Activated CD4-positive, alpha-beta T cell treated with anti-CD3 and anti-CD28 coated beads, Interleukin-2, amount 10 ng/mL, durations not matched to agents 7 days and 5 days (primary cell): ENCODE measurements around the gene MAPKAPK5. TPM values are rescaled to one million over a fixed set of nuclear protein-coding genes. Genes with fewer than 3 reads are reported as not detected.

Experiments used
- CTCF ChIA-PET: fragments of 350-600 bp; sonication (Branson Sonifier 250); formaldehyde crosslinking; loops from one replicate; lab custom pipeline; 2021; ENCODE audit warnings: antibody characterized with exemption; lab: Charles Lee
- POLR2A ChIA-PET: fragments of 350-600 bp; sonication (Branson Sonifier 250); formaldehyde crosslinking; loops from one replicate; lab custom pipeline; 2021; ENCODE audit warnings: antibody characterized with exemption; lab: Charles Lee
- DNase-seq: peaks from one replicate; pipeline ENCODE4 v3.0.0-alpha.2; 2020
- H3K27ac Mint-ChIP-seq: one replicate; pipeline ENCODE4 v1.8.0; 2021; ENCODE audit warnings: mild to moderate bottlenecking, moderate library complexity, mixed read lengths
- H3K27me3 Mint-ChIP-seq: one replicate; pipeline ENCODE4 v1.8.0; 2021; ENCODE audit warnings: mixed read lengths
- H3K36me3 Mint-ChIP-seq: one replicate; pipeline ENCODE4 v1.8.0; 2021; ENCODE audit warnings: low read depth, mixed read lengths
- H3K4me1 Mint-ChIP-seq: one replicate; pipeline ENCODE4 v1.8.0; 2021; ENCODE audit warnings: mixed read lengths
- H3K4me3 Mint-ChIP-seq: one replicate; pipeline ENCODE4 v1.8.0; 2021; ENCODE audit warnings: mild to moderate bottlenecking, moderate library complexity, mixed read lengths
- H3K9me3 Mint-ChIP-seq: one replicate; pipeline ENCODE4 v1.8.0; 2021; ENCODE audit warnings: mixed read lengths
- total RNA-seq, 2 experiments: library from RNA; stranded (reverse); gene quantifications; one replicate each; pipeline ENCODE4 v1.2.3, GENCODE V29; 2021

Gene MAPKAPK5
- total RNA-seq, 2 experiments from 2014 or later, result 43.7 to 47.6 TPM

DNA sequence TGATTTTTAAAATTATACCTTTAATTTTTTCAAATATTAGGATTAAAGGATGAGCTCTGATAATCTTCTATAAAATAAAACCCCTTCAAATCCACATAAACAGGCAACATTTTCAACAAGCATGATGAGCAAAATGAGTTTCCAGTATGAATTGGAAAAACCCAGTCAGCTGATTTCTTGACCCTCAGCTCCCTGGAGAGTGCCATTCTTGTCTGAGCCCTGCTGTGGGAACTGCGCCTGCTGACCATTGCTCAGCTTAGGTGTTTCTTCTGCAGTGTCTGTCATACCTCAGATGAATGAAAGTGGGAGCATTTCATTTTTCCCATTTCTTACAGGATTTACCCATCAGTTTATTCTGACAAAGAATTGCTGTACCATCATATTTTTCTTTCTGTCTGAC lies 27.6 kb downstream of the MAPKAPK5 start:
- no peaks in the 10 kb centered on the region for H3K4me1 Mint-ChIP-seq
- DNase-seq, result no peak
- peaks cover 48% of the 10 kb centered on the region for H3K36me3 Mint-ChIP-seq
- H3K27me3 Mint-ChIP-seq, result no peaks in the 10 kb centered on the region
- H3K27ac Mint-ChIP-seq, result no peak overlapping the region
- no peak overlapping the region for H3K4me3 Mint-ChIP-seq
- POLR2A ChIA-PET, result no interaction called here
- H3K9me3 Mint-ChIP-seq, result no peaks in the 10 kb centered on the region
- CTCF ChIA-PET, result interaction anchor here (0.6 to 1.4 kb wide), 3 partner anchors 23 to 200 kb away, joined by 3 to 4 read pairs (median 3); partner anchors contain the start of gene MAPKAPK5

DNA sequence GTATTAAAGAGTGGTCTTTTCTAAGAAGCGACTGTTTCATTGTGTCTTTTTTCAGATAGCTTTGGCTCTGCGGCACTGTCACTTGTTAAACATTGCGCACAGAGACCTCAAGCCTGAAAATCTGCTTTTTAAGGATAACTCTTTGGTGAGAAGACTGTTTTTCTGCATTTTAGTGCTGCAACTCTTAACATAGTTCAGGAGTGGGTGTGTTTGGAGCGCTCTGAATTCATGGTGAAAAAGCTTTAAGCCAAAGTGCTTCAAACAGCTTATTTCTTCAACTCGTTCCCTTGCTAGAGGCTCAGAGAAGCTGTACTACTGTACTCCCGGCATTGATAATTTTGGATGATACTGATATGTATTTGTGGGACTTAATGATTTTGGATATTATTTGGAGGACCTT lies 28.2 kb downstream of the MAPKAPK5 start:
- POLR2A ChIA-PET, result no interaction called here
- Mint-ChIP-seq H3K4me1 (no peaks in the 10 kb centered on the region), H3K27me3 (no peaks in the 10 kb centered on the region), H3K9me3 (no peaks in the 10 kb centered on the region), H3K4me3 (no peak overlapping the region), H3K36me3 (peaks cover 48% of the 10 kb centered on the region), H3K27ac (no peak overlapping the region)
- CTCF ChIA-PET, result interaction anchor here (0.6 to 1.4 kb wide), 3 partner anchors 23 to 200 kb away, joined by 3 to 4 read pairs (median 3); partner anchors contain the start of gene MAPKAPK5
- no peak for DNase-seq

DNA sequence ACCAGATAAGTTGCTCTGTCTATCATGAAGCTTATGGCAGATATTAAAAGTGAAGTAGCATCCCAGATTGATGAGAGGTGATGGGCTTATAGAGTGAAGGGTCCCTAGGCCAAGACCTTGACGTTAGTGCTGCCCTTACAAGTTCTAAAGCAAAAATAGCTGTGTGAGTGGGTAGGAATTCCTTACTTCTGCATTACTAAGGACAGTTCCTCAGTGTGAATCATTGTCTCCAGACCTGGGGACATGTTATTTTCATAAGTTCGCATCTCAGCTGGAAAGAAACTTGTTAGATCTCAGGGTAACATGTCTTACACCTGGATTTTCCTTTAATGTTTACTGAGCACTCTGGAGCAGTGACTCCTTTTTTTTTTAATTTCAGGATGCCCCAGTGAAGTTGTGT lies 28.7 kb downstream of the MAPKAPK5 start:
- no peak overlapping the region for H3K4me3 Mint-ChIP-seq
- no peaks in the 10 kb centered on the region for H3K9me3 Mint-ChIP-seq
- POLR2A ChIA-PET, result no interaction called here
- no peak overlapping the region for H3K27ac Mint-ChIP-seq
- H3K36me3 Mint-ChIP-seq, result peaks cover 50% of the 10 kb centered on the region
- H3K27me3 Mint-ChIP-seq, result no peaks in the 10 kb centered on the region
- no peak for DNase-seq
- H3K4me1 Mint-ChIP-seq, result no peaks in the 10 kb centered on the region
- CTCF ChIA-PET, result interaction anchor here (1.4 kb wide), 1 partner anchor 29 kb away, joined by 4 read pairs; the partner anchor contains the start of gene MAPKAPK5

DNA sequence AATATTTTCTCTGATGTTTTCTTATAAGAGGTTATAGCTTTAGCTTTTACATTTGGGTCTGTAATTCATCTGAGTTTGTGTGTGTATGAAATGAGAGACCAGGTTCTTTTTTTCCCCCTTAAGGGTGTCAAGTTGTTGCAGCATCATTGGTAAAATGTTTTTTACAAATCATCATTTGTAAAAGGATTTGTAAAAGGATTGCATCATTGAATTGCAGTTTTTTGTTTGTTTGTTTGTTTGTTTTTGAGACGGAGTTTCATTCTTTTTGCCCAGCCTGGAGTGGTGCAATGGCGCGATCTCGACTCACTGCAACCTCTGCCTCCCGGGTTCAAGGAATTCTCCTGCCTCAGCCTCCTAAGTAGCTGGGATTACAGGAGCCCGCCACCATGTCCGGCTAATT lies 31.1 kb downstream of the MAPKAPK5 start:
- Mint-ChIP-seq H3K4me3 (no peak overlapping the region), H3K9me3 (no peaks in the 10 kb centered on the region), H3K4me1 (no peaks in the 10 kb centered on the region), H3K36me3 (peaks cover 48% of the 10 kb centered on the region), H3K27me3 (no peaks in the 10 kb centered on the region), H3K27ac (no peak overlapping the region)
- ChIA-PET CTCF (no interaction called here), POLR2A (no interaction called here)
- no peak for DNase-seq

DNA sequence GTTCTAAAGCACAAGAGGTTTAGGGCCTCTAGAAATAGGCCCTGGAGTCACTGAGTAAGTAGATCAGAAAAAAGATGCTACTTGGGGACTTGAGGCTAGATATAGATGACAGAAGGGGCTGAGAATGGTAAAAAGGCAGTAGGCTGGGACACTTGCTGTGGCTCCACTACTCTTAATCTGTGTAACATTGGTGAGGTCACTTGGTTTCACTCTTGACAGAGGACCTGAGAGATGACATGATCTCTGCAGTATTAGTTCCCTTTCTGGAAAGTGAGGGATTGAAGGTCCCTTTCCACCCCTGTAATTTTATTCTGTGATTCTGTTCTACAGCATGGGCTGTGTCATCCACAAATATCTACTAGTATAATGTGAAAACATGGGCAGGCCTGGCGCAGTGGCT lies 39.7 kb downstream of the MAPKAPK5 start:
- H3K36me3 Mint-ChIP-seq, result peaks cover 50% of the 10 kb centered on the region
- no peaks in the 10 kb centered on the region for H3K9me3 Mint-ChIP-seq
- DNase-seq, result no peak
- CTCF ChIA-PET, result interaction anchor here (1.1 kb wide), 1 partner anchor 36 kb away, joined by 3 read pairs; no protein-coding TSS in a partner anchor
- POLR2A ChIA-PET, result no interaction called here
- no peak overlapping the region for H3K27ac Mint-ChIP-seq
- H3K4me3 Mint-ChIP-seq, result no peak overlapping the region
- H3K4me1 Mint-ChIP-seq, result no peaks in the 10 kb centered on the region
- H3K27me3 Mint-ChIP-seq, result no peaks in the 10 kb centered on the region

DNA sequence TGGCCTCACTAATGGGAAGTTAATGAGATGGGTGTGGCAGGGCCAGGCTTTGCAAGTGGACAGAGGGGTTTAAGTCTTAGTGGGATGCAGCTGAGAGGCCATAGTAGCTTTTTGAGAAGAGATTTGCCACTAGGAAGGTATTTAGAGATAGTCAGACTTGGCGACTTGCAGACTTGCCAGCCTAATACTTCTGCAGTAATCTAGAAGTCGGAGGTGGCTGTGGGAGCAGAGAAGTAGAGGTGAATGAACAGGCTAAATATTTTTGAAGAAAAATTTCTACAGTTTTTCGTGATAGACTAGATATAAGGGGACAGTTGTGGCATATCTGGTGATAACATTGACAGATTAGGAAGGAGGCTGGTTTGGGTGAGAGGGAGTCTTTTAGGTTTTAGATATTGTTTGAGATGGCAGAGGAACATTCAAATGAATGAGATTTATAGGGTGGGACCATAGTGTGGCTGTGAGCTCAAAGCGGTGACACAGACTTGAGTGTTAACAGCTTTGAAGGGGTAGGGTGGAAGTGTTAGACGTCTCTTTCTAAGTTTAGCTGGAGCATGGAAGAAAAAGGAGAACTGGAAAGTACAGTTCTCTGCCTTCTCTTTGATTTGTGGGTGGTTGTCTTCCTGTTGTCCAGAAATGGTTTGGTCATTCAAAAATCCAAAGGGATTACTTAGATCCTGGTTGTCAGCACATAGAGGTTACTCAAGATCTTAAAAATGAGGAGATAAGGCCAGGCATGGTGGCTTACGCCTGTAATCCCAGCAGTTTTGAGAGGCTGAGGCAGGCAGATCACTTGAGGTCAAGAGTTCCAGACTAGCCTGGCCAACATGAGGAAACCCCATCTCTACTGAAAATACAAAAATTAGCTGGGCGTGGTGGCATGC lies 44.9 kb downstream of the MAPKAPK5 start:
- Mint-ChIP-seq H3K27ac (no peak overlapping the region), H3K4me1 (no peaks in the 10 kb centered on the region), H3K9me3 (no peaks in the 10 kb centered on the region), H3K36me3 (peaks cover 57% of the 10 kb centered on the region), H3K4me3 (no peak overlapping the region), H3K27me3 (no peaks in the 10 kb centered on the region)
- ChIA-PET POLR2A (no interaction called here), CTCF (no interaction called here)
- no peak for DNase-seq

DNA sequence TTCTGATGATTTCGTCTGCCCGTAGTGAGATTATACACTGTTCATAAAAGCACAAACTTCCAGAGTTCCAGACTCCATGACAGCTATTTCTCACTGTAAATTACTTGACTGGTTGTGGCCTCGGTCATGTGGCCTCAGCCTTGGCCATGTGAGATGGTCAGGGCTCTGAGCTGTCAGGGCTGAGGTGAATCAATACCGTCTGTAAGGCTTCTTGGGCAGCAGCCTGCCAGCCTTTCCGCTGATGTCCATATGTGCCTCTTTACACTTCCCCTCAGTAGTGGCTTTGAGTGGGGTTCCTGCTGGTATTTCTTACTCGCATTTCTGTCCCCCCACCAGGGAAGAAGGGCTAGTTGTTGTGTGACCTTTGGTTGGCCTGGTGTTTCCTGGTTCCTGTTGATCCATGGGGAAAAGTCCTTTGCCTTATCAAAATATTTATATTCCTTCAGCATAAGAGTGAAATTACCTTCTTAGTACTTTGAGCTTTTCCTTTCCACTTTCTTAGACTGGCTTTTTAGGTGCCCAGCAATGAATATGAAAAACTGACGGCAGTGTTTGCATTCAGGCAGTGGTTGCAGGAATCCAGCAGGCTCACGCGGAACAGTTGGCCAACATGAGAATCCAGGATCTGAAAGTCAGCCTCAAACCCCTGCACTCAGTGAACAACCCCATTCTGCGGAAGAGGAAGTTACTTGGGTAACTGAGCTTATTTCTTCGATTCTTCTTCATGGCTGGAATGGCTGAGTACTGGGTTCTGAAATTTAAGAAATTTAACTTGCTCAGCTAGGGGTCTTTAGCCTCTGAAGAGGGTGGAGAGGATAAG lies 46.1 kb downstream of the MAPKAPK5 start:
- no peaks in the 10 kb centered on the region for H3K9me3 Mint-ChIP-seq
- DNase-seq, result no peak

DNA sequence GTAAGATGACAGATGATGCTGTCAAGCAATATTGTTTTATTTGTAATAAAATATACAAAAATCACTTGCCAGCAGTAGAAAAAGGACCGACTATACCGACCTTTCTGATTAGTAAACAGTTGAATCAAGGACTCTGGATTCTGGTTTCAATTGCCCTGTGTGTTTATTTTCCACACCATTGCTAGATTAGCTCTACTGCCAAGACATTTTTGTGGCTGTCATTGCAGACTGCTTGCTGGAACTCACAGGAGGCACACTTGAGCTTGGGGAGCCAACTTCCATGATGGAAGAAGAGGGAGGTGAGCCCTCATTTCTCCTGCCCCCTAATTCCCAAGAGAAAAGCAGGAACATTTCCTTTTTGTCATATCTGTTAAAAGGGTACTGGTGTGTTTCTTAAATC lies 51.3 kb downstream of the MAPKAPK5 start:
- H3K36me3 Mint-ChIP-seq, result peaks cover 30% of the 10 kb centered on the region
- no peaks in the 10 kb centered on the region for H3K4me1 Mint-ChIP-seq
- no peak overlapping the region for H3K4me3 Mint-ChIP-seq
- CTCF ChIA-PET, result interaction anchor here (0.8 kb wide), 1 partner anchor 1231 kb away, joined by 3 read pairs; no protein-coding TSS in a partner anchor
- no peak for DNase-seq
- H3K27ac Mint-ChIP-seq, result no peak overlapping the region
- H3K27me3 Mint-ChIP-seq, result no peaks in the 10 kb centered on the region
- no peaks in the 10 kb centered on the region for H3K9me3 Mint-ChIP-seq
- POLR2A ChIA-PET, result no interaction called here

More for the DNA sequence above, 46.1 kb downstream of the MAPKAPK5 start:
- Mint-ChIP-seq H3K4me1 (no peaks in the 10 kb centered on the region), H3K36me3 (peaks cover 60% of the 10 kb centered on the region), H3K27me3 (no peaks in the 10 kb centered on the region), H3K4me3 (no peak overlapping the region), H3K27ac (no peak overlapping the region)
- POLR2A ChIA-PET, result interaction anchor here (0.6 kb wide), 1 partner anchor 553 kb away, joined by 5 read pairs; no protein-coding TSS in a partner anchor
- CTCF ChIA-PET, result interaction anchor here (0.5 to 0.7 kb wide), 2 partner anchors 60 to 414 kb away, joined by 3 read pairs; no protein-coding TSS in a partner anchor

DNA sequence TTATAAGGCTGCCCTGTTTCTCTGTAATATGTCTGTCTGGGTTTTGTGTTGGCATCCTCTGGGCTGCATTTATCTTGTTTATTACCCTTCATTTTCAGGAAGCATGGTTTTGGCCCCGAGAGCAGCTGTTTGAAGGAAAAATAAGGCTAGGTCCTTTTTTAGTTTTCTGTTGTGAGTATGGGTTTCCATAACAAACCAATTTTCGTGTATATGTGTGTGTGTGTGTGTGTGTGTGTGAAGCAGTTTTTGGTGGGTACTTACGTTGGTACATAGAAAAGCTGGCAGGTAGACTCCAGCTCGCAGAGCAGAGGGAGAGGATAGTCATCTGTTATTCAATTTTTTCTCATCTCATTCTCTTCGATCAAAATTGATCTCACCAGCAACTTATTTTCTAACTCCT lies 52.5 kb downstream of the MAPKAPK5 start:
- CTCF ChIA-PET, result interaction anchor here (0.6 kb wide), 1 partner anchor 408 kb away, joined by 5 read pairs; no protein-coding TSS in a partner anchor

DNA sequence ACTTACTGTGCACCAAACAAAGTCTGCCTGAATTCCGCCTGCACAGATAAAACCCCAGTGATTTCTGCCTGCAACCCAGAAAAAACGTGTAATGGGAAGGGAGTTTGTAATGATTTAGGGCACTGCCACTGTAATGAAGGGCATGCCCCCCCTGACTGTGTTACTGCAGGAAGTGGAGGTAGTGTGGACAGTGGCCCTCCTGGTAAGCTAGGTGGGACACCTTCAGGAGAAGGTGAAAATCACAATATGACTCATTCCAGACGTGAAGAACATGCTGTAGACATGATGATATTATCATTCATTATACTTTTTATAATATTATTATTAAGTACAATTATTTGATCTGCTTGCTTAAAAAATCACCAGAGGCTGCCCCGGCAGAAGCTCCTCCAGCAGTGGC lies 59.2 kb downstream of the MAPKAPK5 start:
- POLR2A ChIA-PET, result no interaction called here
- CTCF ChIA-PET, result interaction anchor here (1.4 kb wide), 1 partner anchor 9 kb away, joined by 3 read pairs; no protein-coding TSS in a partner anchor
- Mint-ChIP-seq H3K27ac (no peak overlapping the region), H3K36me3 (peaks cover 37% of the 10 kb centered on the region), H3K27me3 (no peaks in the 10 kb centered on the region), H3K4me3 (no peak overlapping the region), H3K4me1 (no peaks in the 10 kb centered on the region), H3K9me3 (no peaks in the 10 kb centered on the region)
- DNase-seq, result no peak

More for the DNA sequence above, 52.5 kb downstream of the MAPKAPK5 start:
- H3K27me3 Mint-ChIP-seq, result no peaks in the 10 kb centered on the region
- POLR2A ChIA-PET, result no interaction called here
- H3K4me1 Mint-ChIP-seq, result no peaks in the 10 kb centered on the region
- H3K27ac Mint-ChIP-seq, result no peak overlapping the region
- H3K9me3 Mint-ChIP-seq, result no peaks in the 10 kb centered on the region
- no peak overlapping the region for H3K4me3 Mint-ChIP-seq
- peaks cover 29% of the 10 kb centered on the region for H3K36me3 Mint-ChIP-seq
- DNase-seq, result no peak

DNA sequence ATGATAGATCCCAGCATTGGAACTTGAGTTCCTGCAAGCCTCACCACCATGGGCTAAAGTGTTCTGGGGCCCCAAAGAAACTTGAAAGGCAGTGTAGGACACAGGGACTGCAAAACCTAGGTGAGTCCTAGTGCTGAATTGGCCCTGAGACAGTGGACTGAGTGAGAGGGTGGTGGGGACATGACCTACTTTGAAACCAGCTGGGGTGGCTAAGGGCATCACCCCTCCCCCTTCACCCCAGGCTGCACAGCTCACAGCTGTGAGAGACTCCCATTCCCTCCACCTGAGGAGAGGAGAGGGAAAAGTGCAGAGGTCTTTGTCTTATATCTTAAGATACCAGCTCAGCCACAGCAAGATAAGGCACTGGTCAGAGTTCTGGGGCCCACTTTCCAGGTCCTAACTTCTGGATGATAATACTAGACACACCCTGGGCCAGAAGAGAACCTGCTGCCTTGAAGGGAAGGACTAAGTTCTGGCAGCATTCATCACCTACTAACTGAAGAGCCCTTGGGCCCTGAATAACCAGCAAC lies 62.5 kb downstream of the MAPKAPK5 start:
- no peaks in the 10 kb centered on the region for H3K4me1 Mint-ChIP-seq
- POLR2A ChIA-PET, result no interaction called here
- no peaks in the 10 kb centered on the region for H3K27me3 Mint-ChIP-seq
- H3K4me3 Mint-ChIP-seq, result no peak overlapping the region
- CTCF ChIA-PET, result interaction anchor here (1.0 kb wide), 1 partner anchor 17 kb away, joined by 3 read pairs; no protein-coding TSS in a partner anchor
- DNase-seq, result no peak
- H3K27ac Mint-ChIP-seq, result no peak overlapping the region
- peaks cover 42% of the 10 kb centered on the region for H3K36me3 Mint-ChIP-seq
- H3K9me3 Mint-ChIP-seq, result peaks cover 13% of the 10 kb centered on the region

DNA sequence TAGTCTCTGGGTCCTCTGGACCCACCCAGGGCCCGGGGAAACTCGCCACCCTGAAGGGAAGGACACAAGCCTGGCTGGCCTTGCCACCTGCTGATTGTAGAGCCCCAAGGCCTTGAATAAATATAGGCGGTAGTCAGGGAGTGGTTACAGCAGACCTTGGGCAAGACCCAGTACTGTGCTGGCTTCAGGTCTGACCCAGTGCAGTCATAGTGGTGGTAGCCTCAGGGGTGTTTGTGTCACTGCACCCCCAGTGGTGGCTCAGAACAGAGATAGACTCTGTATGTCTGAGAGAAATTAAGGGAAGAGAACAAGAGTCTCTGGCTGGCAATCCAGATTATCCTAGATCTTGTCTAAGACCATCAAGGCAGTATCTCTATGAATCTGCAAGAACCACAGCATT lies 63.5 kb downstream of the MAPKAPK5 start:
- CTCF ChIA-PET, result interaction anchor here (1.0 kb wide), 1 partner anchor 16 kb away, joined by 3 read pairs; no protein-coding TSS in a partner anchor
- H3K4me1 Mint-ChIP-seq, result no peaks in the 10 kb centered on the region
- peaks cover 36% of the 10 kb centered on the region for H3K36me3 Mint-ChIP-seq
- no peak overlapping the region for H3K4me3 Mint-ChIP-seq
- DNase-seq, result no peak
- no peak overlapping the region for H3K27ac Mint-ChIP-seq
- POLR2A ChIA-PET, result no interaction called here
- peaks cover 16% of the 10 kb centered on the region for H3K9me3 Mint-ChIP-seq
- no peaks in the 10 kb centered on the region for H3K27me3 Mint-ChIP-seq
